ENCODE results near the gene TNFRSF14. TPM values are rescaled to one million over a fixed set of nuclear protein-coding genes. Genes with fewer than 3 reads are reported as not detected.
"Not testable (repeated sequence)": the region's sequence is repeated elsewhere in the genome, so short reads cannot be mapped to it uniquely, and the experiment has no call there.

The TNFRSF14 gene
- total RNA-seq, 1 experiment from 2014 or later: 1.5 TPM

DNA sequence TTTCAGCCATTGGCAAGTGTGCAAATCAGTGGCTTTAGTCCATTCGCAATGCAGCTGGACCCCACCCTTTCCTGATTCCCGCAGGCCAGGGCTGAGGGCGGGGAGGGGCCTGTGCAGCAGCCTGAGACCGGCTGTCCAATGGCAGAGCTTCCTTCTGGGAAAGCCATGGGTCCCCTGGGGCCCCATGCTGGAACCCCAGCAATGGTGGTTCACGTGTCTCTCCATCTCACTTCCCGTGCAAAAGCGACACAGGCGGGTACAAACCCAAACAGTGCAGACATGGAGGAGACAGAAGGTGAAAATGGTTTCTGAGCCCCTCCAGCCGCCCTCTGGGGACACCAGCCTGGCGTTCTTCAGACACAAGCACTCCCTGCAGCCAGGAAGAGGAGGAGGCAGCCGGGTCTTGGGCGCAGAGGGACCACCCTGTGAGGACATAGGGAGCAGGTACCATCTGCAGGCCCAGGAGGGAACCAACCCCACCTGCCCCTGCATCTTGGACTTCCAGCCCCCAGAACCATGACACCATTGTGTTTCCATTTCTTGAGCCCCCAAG is 5.8 kb upstream of the TNFRSF14 start:
- BruUV-seq (replicated peaks); H3K36me3 Mint-ChIP-seq (ENCODE audit: insufficient read depth, unreplicated experiment); DNase-seq; H3K9me3 ChIP-seq; H3K27ac Mint-ChIP-seq (ENCODE audit: unreplicated experiment); intact Hi-C loops (cut with micrococcal nuclease; ENCODE audit: unreplicated experiment); H3K36me3 ChIP-seq (ENCODE audit: control insufficient read depth, insufficient read depth, low read length); H3K9me3 Mint-ChIP-seq (ENCODE audit: unreplicated experiment); POLR2A ChIA-PET; H3K27me3 Mint-ChIP-seq (ENCODE audit: insufficient read depth, unreplicated experiment); H3K4me3 ChIP-seq (ENCODE audit: low read depth, low read length); H3K4me1 Mint-ChIP-seq (ENCODE audit: low read depth, unreplicated experiment); H3K27me3 ChIP-seq (replicated peaks; ENCODE audit: control insufficient read depth, insufficient read depth, low read length); H3K4me3 Mint-ChIP-seq (ENCODE audit: unreplicated experiment); H3K4me1 ChIP-seq; CTCF ChIA-PET: not testable (repeated sequence)

DNA sequence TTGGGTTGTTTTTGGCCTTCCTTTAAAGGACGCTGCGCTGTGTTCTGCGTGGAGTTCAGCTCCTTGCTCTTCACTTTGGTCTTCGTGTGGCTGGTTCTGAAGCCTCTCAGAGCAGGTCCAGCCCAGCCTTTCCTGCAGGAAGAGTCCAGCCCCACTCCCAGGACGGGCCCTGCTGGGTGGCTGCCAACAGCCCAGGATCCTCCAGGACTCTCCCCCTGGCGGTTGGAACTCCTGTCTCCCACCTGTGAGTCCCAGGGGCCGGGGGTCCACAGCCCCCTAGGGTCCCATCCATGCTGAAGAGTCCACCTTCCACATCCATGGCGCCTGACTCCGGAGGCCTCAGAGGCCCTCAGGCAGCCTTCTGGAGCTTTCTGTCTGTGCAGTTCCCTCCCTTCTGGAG is 4.6 kb upstream of the TNFRSF14 start:
- H3K4me3 ChIP-seq (ENCODE audit: low read depth, low read length); H3K27me3 ChIP-seq (replicated peaks; ENCODE audit: control insufficient read depth, insufficient read depth, low read length); H3K36me3 Mint-ChIP-seq (ENCODE audit: insufficient read depth, unreplicated experiment); H3K27me3 Mint-ChIP-seq (ENCODE audit: insufficient read depth, unreplicated experiment); H3K36me3 ChIP-seq (ENCODE audit: control insufficient read depth, insufficient read depth, low read length); H3K4me1 ChIP-seq; DNase-seq; BruUV-seq (replicated peaks); POLR2A ChIA-PET; H3K9me3 Mint-ChIP-seq (ENCODE audit: unreplicated experiment); intact Hi-C loops (cut with micrococcal nuclease; ENCODE audit: unreplicated experiment); H3K9me3 ChIP-seq; H3K4me1 Mint-ChIP-seq (ENCODE audit: low read depth, unreplicated experiment); H3K27ac Mint-ChIP-seq (ENCODE audit: unreplicated experiment); H3K4me3 Mint-ChIP-seq (ENCODE audit: unreplicated experiment): not testable (repeated sequence)
- CTCF ChIA-PET: interaction anchor here (0.6 kb wide), 1 partner anchor 26 kb away, joined by 4 read pairs; no protein-coding TSS in a partner anchor

DNA sequence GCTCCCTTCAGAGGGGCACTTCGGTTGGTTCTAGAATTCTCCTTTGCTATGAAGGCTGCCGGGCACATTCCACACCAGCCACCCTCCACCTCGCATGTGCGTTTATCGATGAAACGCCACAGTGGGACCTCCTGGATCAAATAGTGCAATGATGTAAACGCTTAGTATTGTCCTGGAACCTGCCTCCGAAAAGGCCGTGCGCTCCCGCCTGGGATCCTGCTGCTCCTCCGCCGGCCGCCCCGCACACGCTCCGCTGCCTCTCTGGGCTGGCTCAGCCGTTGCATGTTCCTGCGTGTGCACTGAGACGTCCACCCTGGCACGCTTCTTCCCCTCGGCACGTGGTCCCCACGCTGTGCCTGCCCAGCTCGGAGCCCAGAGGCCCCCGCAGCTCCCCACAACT is 4.0 kb upstream of the TNFRSF14 start:
- CTCF ChIA-PET: interaction anchor here (0.6 kb wide), 1 partner anchor 26 kb away, joined by 4 read pairs; no protein-coding TSS in a partner anchor
- no peaks in the 10 kb centered on the region for H3K36me3 ChIP-seq (ENCODE audit: control insufficient read depth, insufficient read depth, low read length)
- no peaks in the 10 kb centered on the region for H3K9me3 ChIP-seq
- Mint-ChIP-seq H3K4me1 (ENCODE audit: low read depth, unreplicated experiment) (no peaks in the 10 kb centered on the region), H3K36me3 (ENCODE audit: insufficient read depth, unreplicated experiment) (no peaks in the 10 kb centered on the region), H3K9me3 (ENCODE audit: unreplicated experiment) (no peaks in the 10 kb centered on the region), H3K27ac (ENCODE audit: unreplicated experiment) (no peak overlapping the region), H3K4me3 (ENCODE audit: unreplicated experiment) (no peak overlapping the region), H3K27me3 (ENCODE audit: insufficient read depth, unreplicated experiment) (peaks cover 2% of the 10 kb centered on the region)
- no peak overlapping the region for H3K4me3 ChIP-seq (ENCODE audit: low read depth, low read length)
- intact Hi-C loops (cut with micrococcal nuclease; ENCODE audit: unreplicated experiment): no loop called here
- DNase-seq: no peak
- peaks cover 7% of the 10 kb centered on the region for H3K4me1 ChIP-seq
- no peaks in the 10 kb centered on the region for H3K27me3 ChIP-seq (replicated peaks; ENCODE audit: control insufficient read depth, insufficient read depth, low read length)
- TF ChIP-seq, protein P1, sequence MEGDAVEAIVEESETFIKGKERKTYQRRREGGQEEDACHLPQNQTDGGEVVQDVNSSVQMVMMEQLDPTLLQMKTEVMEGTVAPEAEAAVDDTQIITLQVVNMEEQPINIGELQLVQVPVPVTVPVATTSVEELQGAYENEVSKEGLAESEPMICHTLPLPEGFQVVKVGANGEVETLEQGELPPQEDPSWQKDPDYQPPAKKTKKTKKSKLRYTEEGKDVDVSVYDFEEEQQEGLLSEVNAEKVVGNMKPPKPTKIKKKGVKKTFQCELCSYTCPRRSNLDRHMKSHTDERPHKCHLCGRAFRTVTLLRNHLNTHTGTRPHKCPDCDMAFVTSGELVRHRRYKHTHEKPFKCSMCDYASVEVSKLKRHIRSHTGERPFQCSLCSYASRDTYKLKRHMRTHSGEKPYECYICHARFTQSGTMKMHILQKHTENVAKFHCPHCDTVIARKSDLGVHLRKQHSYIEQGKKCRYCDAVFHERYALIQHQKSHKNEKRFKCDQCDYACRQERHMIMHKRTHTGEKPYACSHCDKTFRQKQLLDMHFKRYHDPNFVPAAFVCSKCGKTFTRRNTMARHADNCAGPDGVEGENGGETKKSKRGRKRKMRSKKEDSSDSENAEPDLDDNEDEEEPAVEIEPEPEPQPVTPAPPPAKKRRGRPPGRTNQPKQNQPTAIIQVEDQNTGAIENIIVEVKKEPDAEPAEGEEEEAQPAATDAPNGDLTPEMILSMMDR (IDR thresholded peaks at IDR 0.05; ENCODE audit: insufficient read depth in 1 of 2, low read depth in 1 of 2, low read length in 1 of 2, severe bottlenecking in 1 of 2, unreplicated experiment in 1 of 2): no peak
- POLR2A ChIA-PET: no interaction called here
- no TSS peak for BruUV-seq (replicated peaks)

DNA sequence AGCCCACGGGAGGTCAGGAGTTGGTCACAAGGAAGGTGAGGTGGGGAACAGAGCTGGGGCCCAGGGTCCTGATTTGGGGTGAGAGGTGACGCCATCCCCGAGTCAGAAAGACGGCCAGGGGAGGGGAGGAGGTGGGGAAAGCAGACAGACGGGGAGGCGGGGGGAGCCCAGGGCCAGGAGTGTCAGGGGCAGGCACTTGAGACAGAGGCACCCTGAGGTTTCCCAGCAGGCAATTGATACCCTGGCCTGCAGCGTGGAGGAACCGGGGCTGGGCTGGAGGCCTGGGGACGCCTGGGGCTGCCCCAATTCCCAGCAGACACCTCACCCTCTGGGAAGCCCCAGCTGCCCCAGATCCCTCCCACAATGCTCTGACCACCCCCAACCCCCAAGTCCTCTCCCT is 3.1 kb upstream of the TNFRSF14 start:
- H3K4me1 Mint-ChIP-seq (ENCODE audit: low read depth, unreplicated experiment); H3K36me3 Mint-ChIP-seq (ENCODE audit: insufficient read depth, unreplicated experiment); H3K27ac Mint-ChIP-seq (ENCODE audit: unreplicated experiment); H3K36me3 ChIP-seq (ENCODE audit: control insufficient read depth, insufficient read depth, low read length); intact Hi-C loops (cut with micrococcal nuclease; ENCODE audit: unreplicated experiment); DNase-seq; H3K27me3 ChIP-seq (replicated peaks; ENCODE audit: control insufficient read depth, insufficient read depth, low read length); H3K4me3 Mint-ChIP-seq (ENCODE audit: unreplicated experiment); CTCF ChIA-PET; BruUV-seq (replicated peaks); H3K9me3 Mint-ChIP-seq (ENCODE audit: unreplicated experiment); H3K9me3 ChIP-seq; H3K4me3 ChIP-seq (ENCODE audit: low read depth, low read length); POLR2A ChIA-PET; H3K4me1 ChIP-seq; H3K27me3 Mint-ChIP-seq (ENCODE audit: insufficient read depth, unreplicated experiment): not testable (repeated sequence)

Measured in Caco-2 (cell line).